PC-3 (cell line): ENCODE results near the gene TYMS.

Experiments used
- EZH2 ChIP-seq: fragments of 300-600 bp; sonication (generic); IDR thresholded peaks from one replicate; pipeline ENCODE4 v1.6.1; 2017; ENCODE audit warnings: antibody characterized with exemption, mild to moderate bottlenecking, low read length; ENCODE audit not compliant: unreplicated experiment
- TF ChIP-seq, protein P1 (sequence below): fragments of 300-600 bp; sonication (generic); conservative IDR thresholded peaks from 2 replicates; pipeline ENCODE4 v1.5.1; 2017; ENCODE audit warnings: antibody characterized with exemption, low read depth, mild to moderate bottlenecking, low read length

DNA sequence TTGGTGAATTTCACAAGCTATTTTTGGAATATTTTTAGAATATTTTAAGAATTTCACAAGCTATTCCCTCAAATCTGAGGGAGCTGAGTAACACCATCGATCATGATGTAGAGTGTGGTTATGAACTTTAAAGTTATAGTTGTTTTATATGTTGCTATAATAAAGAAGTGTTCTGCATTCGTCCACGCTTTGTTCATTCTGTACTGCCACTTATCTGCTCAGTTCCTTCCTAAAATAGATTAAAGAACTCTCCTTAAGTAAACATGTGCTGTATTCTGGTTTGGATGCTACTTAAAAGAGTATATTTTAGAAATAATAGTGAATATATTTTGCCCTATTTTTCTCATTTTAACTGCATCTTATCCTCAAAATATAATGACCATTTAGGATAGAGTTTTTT lies 15.9 kb downstream of the TYMS start:
- TF ChIP-seq, protein P1, sequence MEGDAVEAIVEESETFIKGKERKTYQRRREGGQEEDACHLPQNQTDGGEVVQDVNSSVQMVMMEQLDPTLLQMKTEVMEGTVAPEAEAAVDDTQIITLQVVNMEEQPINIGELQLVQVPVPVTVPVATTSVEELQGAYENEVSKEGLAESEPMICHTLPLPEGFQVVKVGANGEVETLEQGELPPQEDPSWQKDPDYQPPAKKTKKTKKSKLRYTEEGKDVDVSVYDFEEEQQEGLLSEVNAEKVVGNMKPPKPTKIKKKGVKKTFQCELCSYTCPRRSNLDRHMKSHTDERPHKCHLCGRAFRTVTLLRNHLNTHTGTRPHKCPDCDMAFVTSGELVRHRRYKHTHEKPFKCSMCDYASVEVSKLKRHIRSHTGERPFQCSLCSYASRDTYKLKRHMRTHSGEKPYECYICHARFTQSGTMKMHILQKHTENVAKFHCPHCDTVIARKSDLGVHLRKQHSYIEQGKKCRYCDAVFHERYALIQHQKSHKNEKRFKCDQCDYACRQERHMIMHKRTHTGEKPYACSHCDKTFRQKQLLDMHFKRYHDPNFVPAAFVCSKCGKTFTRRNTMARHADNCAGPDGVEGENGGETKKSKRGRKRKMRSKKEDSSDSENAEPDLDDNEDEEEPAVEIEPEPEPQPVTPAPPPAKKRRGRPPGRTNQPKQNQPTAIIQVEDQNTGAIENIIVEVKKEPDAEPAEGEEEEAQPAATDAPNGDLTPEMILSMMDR = no peak
- TF ChIP-seq EZH2 = no peak
